Cardiac fibroblast (primary cell): ENCODE data around the gene HOXD9.

Experiments
- DNase-seq, 2 donors: peaks; one replicate each; pipeline versions ENCODE4 v3.0.0 to v3.0.0-alpha.2; 2010; ENCODE audit warnings: low read depth in 2 of 2
- H3K4me3 ChIP-seq, 2 donors: replicated peaks in 1 of 2; 1 replicate in 1 of 2; 2 replicates in 1 of 2; pipeline ENCODE4 v1.5.1; 2011; ENCODE audit warnings: low read depth in 2 of 2, low read length in 2 of 2, mild to moderate bottlenecking in 2 of 2, moderate library complexity in 1 of 2
- TF ChIP-seq, protein P1 (sequence below): IDR thresholded peaks from one replicate; pipeline ENCODE4 v1.5.1; 2011; ENCODE audit warnings: low read depth, mild to moderate bottlenecking, low read length, inconsistent platforms

Gene HOXD9

DNA sequence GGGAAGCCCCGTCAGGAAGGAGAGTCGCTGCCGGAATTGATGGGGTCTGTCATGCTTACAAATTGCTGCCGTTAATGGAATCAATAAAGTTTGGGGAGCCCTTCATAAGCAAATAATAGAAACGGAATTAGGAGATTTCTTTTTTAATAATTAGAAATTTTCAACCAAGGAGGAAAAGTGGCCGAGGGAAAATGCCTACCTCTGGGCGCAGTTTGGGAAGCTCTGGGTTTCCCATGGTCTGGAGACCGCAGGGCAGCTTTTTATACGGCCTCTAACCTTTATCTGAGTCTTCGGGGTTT is 40.0 kb upstream of the HOXD9 start:
- DNase-seq, result no peak
- no peak overlapping the region for H3K4me3 ChIP-seq
- TF ChIP-seq, protein P1, sequence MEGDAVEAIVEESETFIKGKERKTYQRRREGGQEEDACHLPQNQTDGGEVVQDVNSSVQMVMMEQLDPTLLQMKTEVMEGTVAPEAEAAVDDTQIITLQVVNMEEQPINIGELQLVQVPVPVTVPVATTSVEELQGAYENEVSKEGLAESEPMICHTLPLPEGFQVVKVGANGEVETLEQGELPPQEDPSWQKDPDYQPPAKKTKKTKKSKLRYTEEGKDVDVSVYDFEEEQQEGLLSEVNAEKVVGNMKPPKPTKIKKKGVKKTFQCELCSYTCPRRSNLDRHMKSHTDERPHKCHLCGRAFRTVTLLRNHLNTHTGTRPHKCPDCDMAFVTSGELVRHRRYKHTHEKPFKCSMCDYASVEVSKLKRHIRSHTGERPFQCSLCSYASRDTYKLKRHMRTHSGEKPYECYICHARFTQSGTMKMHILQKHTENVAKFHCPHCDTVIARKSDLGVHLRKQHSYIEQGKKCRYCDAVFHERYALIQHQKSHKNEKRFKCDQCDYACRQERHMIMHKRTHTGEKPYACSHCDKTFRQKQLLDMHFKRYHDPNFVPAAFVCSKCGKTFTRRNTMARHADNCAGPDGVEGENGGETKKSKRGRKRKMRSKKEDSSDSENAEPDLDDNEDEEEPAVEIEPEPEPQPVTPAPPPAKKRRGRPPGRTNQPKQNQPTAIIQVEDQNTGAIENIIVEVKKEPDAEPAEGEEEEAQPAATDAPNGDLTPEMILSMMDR, result no peak

DNA sequence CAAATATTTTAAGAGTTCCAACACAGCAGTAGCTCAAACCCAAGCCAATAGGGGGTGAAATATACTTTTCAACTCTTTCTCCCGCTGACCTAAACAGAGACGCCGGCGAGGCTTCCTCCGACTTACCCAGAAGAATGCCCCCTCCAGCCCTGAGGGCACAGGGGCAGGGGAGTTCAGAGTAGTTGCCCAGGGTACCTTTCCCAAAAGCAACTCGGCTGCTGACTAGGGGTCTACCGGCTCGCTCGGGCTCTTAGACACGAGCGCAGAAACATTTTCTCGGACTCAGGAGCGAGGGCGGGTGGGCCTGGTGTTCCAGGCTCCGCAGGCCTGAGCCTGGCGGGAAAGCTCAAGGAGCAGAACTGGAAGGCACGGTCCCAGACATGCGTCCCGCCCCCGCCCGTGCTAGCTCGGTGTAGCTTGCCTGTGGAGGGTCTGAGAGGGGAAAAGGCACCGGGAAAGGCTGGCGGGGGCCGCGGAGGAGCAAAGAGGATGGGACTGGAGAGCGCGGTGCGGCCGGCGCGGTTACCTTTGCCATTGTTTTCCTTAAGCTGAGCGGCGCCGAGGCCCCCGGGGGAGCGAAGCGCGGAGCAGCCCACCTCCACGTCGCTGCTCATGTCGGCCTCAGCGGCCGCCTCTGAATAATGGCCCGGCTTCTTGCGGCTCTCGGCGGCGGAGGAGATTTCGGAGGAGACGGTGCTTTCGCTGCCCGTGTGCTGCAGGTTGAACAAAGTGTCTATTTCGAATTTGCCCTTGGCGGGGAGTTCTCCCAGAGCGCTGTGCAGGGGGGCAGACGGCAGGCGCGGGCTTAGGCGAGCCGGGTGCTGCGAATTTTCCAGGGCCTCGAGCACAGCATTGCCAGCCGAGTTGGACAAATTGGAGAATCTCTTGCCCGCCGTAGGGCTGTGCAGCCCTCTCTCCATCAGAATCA is 39.4 kb upstream of the HOXD9 start:
- H3K4me3 ChIP-seq, result no peak overlapping the region
- TF ChIP-seq, protein P1, result no peak
- no peak for DNase-seq

DNA sequence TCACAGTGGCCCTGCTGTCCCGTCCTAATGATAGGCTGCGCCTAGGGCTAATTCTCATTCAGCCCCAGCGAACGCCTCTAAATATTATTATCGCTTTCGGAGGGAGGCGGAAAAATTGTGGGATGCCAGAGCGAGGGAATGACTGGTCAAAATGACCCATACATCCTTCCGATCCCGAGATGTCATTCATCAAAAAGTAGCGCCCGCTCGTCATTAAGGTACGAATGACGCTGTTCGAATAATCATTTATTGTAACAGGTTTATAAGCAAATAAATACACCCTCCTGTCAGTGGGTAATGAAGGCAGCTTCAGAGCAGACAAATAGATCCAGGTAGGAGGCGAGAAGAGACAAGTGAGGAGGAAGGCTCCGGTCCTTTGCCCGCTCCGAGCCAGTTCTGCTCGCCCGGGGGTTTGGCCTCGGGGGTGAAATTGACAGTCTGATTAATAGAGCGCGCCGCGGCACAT is 38.7 kb upstream of the HOXD9 start, which contains the start of gene EVX2:
Gene EVX2 (minus strand): TSS at position 167 of the 466 bp plus-strand sequence. CDS start 186 bp downstream, outside the sequence.
- no peak within 1 kb of the TSS for H3K4me3 ChIP-seq
- TF ChIP-seq, protein P1, result no peak
- DNase-seq, result no peak

DNA sequence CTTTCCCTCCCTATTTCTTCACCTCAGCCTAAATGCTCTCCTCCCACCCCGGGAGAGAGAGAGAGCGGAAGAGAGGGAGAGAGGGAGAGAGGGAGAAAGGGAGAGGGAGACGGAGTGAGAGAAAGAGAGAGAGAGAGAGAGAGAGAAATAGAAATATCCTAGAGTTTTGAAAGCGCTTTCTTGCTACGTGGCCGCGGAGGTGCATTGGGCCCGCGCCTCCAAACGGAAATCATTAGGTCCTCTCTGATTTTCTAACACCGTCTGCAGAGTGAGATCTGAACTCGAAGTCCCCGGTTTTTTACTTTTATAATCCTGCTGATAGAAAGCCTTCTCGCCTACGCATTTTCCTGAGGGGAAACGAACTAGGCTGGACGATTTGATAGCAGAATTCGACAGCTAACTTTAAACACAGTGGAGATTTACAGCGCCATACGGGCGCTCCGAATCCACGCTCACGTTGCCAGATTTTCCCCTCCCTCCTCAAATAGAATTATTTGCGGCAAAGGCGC is 37.9 kb upstream of the HOXD9 start:
- H3K4me3 ChIP-seq, result no peak overlapping the region
- TF ChIP-seq, protein P1, result no peak

DNA sequence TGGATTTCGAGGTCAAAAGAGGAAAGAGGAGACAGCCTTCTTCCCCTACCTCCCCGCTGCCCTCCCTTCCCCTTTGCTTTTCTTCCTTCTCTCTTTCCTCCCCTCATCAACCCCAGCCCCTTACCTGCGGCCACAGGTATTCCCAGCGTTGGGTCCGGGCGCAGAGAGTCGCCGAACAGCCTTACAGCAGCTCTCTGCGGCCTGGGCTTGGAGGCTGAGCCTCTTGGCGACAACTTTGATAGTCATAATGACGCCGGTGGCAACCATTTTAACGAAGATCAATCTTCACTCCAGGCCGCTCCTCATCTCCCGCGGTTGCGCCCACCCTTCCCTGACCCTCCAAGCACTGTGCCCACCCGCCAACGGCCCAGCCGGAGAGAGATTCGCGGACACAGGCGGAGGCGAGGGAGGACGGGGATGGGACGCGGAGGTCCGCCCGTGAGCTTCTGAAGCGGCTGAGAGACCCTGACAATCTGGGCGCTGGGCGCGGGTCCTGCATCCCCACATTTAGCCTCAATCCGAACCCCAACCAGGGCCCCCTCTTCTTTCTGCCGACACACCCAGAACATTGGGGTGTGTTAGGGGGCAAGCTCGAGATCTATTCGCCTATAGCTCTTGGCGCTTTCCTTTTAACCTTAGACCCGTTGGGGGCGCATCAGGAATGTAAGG is 37.3 kb upstream of the HOXD9 start:
- TF ChIP-seq, protein P1, result no peak
- no peak overlapping the region for H3K4me3 ChIP-seq
- no peak for DNase-seq

More for the DNA sequence above, 37.9 kb upstream of the HOXD9 start:
- no peak for DNase-seq

DNA sequence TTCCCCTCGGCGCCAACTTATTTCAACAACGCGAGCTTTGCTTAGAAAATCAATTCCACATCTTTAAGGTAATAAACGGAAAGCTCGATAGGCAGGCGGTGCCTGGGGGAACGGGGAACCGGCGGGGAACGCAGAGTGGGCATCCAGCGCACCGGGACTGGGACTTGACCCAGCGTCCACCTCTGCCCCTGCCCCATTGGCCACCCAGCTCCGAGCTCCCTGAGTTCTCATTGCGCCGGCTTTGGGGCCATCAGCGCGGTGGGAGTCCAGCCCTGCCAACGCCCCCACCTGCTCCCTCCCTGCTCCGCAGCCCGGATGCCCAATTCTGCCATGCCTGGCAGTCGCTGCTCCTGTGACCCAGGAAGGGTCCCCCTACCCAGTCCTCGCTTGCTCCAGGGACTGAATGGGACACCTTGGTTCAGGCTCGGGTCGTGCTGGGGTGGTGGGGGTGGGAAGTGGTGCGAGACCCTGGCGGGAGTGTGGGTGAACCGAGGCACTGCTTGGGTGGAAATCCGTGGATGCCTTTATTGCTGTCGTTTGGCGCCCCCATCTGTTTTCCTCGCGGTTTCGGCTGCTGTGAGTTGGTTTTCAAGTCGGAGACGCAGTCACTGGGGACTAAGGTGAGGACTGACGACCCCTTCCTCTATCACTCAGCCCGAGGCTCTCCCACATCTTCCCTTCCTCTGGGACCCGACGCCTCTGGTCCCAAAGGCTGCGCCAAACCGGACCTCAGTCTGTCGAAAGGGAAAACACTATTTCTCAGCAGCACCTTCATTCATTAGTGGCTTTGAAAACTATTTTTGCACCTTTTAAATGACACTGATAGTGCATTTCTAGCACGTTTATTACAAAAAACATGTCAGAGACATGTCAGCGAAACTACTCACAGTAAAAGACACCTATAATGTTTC is 36.4 kb upstream of the HOXD9 start:
- DNase-seq, result peak; percentile 38 to 50
- no peak overlapping the region for H3K4me3 ChIP-seq
- TF ChIP-seq, protein P1, result peak; percentile 37
